ENCODE measurements around the gene SOHLH1. TPM values are rescaled to one million over a fixed set of nuclear protein-coding genes. Genes with fewer than 3 reads are reported as not detected.

Gene SOHLH1
- total RNA-seq, 1 donor from 2014 or later = 0.18 TPM

DNA sequence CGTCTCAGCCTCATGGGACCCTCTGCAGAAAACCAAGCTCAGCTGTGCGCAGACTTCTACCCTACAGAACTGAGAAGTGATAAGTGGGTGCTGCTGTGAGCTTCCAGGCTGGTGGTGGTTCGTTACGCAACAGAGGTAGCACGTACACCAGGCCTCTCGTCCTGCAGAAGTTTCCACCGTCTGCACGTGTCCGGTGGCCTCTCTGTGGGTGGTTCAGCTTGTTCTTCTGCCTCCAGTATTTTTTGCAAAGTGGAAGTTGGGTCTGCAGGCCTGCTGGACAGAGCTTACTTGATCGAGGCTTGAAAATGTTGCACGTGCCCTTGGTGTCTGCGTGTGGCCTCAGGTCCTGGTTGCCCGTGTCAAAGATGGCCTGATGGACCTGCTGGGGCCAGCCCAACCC is 30.2 kb upstream of the SOHLH1 start:
- H3K9me3 Mint-ChIP-seq (ENCODE audit: unreplicated experiment) = no peaks in the 10 kb centered on the region

DNA sequence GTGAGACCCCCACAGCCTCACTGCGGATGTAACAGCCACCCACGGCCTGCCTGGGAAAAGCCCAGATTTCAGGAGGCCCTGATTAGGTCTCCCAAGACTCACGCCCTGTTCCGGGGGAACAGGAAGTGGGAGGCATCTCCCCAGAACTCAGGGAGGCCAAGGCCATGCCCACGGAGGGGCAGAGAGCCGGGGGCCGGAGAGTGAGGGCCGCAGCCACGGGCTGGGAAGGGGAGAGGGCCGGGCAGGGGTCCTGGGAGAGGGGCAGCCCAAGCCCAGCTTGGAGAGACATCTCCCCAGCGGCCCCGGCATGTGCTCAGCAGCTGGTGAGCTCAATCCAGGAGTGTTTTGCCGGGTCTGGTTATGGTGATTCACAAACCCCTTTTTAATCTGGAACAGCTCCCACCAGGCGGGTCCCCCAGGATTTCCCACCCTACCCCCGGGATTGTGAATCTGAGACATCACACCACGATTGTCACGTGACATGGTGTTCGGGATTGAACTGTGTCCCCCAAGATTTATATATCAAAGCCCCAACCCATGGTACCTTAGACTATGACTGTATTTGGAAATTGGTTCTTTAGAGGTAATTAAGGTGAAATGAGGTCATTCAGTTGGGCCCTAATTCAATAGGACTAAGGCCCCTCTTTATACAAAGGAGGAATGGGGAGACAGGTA is 29.3 kb upstream of the SOHLH1 start:
- Mint-ChIP-seq H3K9me3 (ENCODE audit: unreplicated experiment) (no peaks in the 10 kb centered on the region), H3K27ac (ENCODE audit: unreplicated experiment) (no peak overlapping the region), H3K4me1 (ENCODE audit: unreplicated experiment) (peaks cover 6% of the 10 kb centered on the region), H3K4me3 (ENCODE audit: unreplicated experiment) (no peak overlapping the region), H3K27me3 (ENCODE audit: unreplicated experiment) (peaks cover 7% of the 10 kb centered on the region), H3K36me3 (ENCODE audit: low read depth, unreplicated experiment) (peaks cover 3% of the 10 kb centered on the region)
- TF ChIP-seq, protein P1, sequence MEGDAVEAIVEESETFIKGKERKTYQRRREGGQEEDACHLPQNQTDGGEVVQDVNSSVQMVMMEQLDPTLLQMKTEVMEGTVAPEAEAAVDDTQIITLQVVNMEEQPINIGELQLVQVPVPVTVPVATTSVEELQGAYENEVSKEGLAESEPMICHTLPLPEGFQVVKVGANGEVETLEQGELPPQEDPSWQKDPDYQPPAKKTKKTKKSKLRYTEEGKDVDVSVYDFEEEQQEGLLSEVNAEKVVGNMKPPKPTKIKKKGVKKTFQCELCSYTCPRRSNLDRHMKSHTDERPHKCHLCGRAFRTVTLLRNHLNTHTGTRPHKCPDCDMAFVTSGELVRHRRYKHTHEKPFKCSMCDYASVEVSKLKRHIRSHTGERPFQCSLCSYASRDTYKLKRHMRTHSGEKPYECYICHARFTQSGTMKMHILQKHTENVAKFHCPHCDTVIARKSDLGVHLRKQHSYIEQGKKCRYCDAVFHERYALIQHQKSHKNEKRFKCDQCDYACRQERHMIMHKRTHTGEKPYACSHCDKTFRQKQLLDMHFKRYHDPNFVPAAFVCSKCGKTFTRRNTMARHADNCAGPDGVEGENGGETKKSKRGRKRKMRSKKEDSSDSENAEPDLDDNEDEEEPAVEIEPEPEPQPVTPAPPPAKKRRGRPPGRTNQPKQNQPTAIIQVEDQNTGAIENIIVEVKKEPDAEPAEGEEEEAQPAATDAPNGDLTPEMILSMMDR (IDR thresholded peaks at IDR 0.05; ENCODE audit: unreplicated experiment) = no peak
- no peak for DNase-seq (ENCODE audit: low spot score)

More for the DNA sequence above, 30.2 kb upstream of the SOHLH1 start:
- no peak for DNase-seq (ENCODE audit: low spot score)
- TF ChIP-seq, protein P1 (IDR thresholded peaks at IDR 0.05; ENCODE audit: unreplicated experiment) = no peak
- Mint-ChIP-seq H3K36me3 (ENCODE audit: low read depth, unreplicated experiment) (peaks cover 3% of the 10 kb centered on the region), H3K4me1 (ENCODE audit: unreplicated experiment) (peaks cover 6% of the 10 kb centered on the region), H3K4me3 (ENCODE audit: unreplicated experiment) (no peak overlapping the region), H3K27me3 (ENCODE audit: unreplicated experiment) (peaks cover 10% of the 10 kb centered on the region), H3K27ac (ENCODE audit: unreplicated experiment) (no peak overlapping the region)

DNA sequence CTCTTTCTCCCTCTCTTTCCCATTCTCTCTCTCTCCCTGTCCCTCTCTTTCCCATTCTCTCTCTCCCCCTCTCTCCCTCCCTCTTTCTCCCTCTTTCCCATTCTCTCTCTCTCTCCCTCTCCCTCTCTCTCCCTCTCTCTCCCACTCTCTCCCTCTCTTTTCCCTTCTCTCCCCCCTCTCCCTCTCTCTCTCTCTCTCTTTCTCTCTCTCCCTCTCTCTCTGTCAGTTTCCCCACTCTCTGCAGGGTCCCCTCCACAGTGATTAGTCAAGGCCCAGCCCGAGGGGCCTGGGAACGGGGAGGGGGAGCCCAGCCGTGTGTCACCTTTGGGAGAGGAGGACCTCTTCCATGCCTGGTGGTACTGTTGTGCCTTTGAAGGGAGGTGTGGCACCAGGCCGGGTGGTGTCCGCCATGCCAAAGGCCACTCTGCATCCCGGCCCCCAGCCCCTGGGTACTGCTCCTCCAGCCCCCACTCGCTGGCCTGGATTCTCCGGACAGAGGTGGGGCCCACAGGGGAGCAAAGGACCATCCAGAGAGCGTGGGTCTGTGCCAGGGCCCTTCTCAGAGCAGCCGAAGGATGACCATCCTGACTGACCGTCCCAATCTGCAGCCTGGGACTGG is 28.1 kb upstream of the SOHLH1 start:
- H3K4me1 Mint-ChIP-seq (ENCODE audit: unreplicated experiment) = peaks cover under 1% of the 10 kb centered on the region
- H3K4me3 Mint-ChIP-seq (ENCODE audit: unreplicated experiment) = no peak overlapping the region
- no peak overlapping the region for H3K27ac Mint-ChIP-seq (ENCODE audit: unreplicated experiment)
- no peaks in the 10 kb centered on the region for H3K9me3 Mint-ChIP-seq (ENCODE audit: unreplicated experiment)
- TF ChIP-seq, protein P1 (IDR thresholded peaks at IDR 0.05; ENCODE audit: unreplicated experiment) = no peak
- peaks cover 3% of the 10 kb centered on the region for H3K36me3 Mint-ChIP-seq (ENCODE audit: low read depth, unreplicated experiment)
- no peak for DNase-seq (ENCODE audit: low spot score)
- peaks cover 6% of the 10 kb centered on the region for H3K27me3 Mint-ChIP-seq (ENCODE audit: unreplicated experiment)

DNA sequence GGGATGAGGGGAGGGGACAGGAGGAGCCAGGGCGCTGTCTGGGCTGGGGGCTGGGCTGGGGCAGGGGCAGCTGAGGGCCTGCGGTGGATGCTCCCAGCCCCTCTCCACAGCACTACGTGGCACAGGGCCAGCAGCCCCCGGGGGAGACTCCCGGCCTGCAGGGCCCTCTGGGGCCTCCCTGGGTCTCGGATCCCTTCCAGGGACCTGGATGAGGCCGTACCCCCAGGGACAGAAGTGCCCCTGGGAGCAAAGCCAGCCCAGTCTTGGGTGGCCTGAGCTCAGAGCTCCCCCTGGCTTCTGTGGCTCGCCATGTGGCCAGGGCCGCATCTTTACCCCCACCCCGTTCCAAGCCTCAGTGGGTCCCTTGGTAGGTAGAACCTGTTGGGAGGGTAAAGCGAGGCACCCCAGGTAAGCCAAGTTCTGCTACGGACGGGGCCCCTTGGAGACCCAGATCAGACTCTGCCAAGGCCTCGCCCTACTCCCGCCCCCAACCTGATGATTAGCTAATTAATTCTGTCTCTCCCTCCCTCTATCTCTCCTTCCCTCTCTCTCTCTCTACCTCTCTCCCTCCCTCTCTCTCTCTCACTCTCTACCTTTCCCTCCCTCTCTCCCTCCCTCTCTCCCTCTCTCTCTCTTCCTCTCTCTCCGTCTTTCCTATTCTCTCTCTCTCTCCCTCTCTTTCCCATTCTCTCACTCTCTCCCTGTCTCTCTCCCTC is 27.0 kb upstream of the SOHLH1 start:
- Mint-ChIP-seq H3K4me3 (ENCODE audit: unreplicated experiment) (no peak overlapping the region), H3K9me3 (ENCODE audit: unreplicated experiment) (no peaks in the 10 kb centered on the region), H3K27me3 (ENCODE audit: unreplicated experiment) (peaks cover 6% of the 10 kb centered on the region), H3K36me3 (ENCODE audit: low read depth, unreplicated experiment) (peaks cover 3% of the 10 kb centered on the region), H3K4me1 (ENCODE audit: unreplicated experiment) (no peaks in the 10 kb centered on the region), H3K27ac (ENCODE audit: unreplicated experiment) (no peak overlapping the region)
- no peak for DNase-seq (ENCODE audit: low spot score)
- TF ChIP-seq, protein P1 (IDR thresholded peaks at IDR 0.05; ENCODE audit: unreplicated experiment) = no peak

Measured in endothelial cell (in vitro differentiated cells).